Pancreas (tissue), 10 donors: ENCODE measurements around the gene GUCY1A2. TPM values are rescaled to one million over a fixed set of nuclear protein-coding genes. Genes with fewer than 3 reads are reported as not detected.
A peak's percentile ranks its signal among the peaks of the same experiment; 100 is the strongest.

Experiments used
- ATAC-seq, 4 donors: fragments of 200-7000 bp; cut with Tn5 transposase; one replicate each; pipeline versions ENCODE4 v1.8.0 to v1.9.1; 2020; ENCODE audit warnings: mild to moderate bottlenecking in 4 of 4, moderate library complexity in 4 of 4
- DNase-seq, 6 donors: peaks; one replicate each; pipeline ENCODE4 v3.0.0-alpha.2; 2020
- FAIRE-seq: peaks from 2 replicates; lab custom pipeline; 2012; peaks lifted over from hg19 to GRCh38; lab: Jason Lieb, UNC
- H3K27ac ChIP-seq, 4 donors: fragments of 200-600 bp; sonication (generic); 1 replicate in 3 of 4; 2 replicates in 1 of 4; pipeline versions ENCODE4 v1.5.0 to v1.8.0; 2020
- H3K27me3 ChIP-seq, 4 donors: fragments of 200-600 bp; one replicate each; pipeline ENCODE4 v1.8.0; 2021
- H3K36me3 ChIP-seq, 3 donors: fragments of 200-600 bp; sonication (generic) in 1 of 3; one replicate each; pipeline versions ENCODE4 v1.5.0 to v1.8.0; 2020 to 2021
- H3K4me1 ChIP-seq, 3 donors: fragments of 200-600 bp; one replicate each; pipeline ENCODE4 v1.8.0; 2021
- H3K4me3 ChIP-seq, 4 donors: fragments of 200-600 bp; sonication (generic) in 2 of 4; one replicate each; pipeline versions ENCODE4 v1.5.0 to v1.8.0; 2020 to 2021
- H3K9me3 ChIP-seq, 4 donors: fragments of 200-600 bp; one replicate each; pipeline ENCODE4 v1.8.0; 2021
- WGBS, 2 donors: extraction: QIAGEN DNeasy Blood & Tissue Kit; methylation state at CpG; one replicate each; pipeline ENCODE4 v1.1.7; 2013; 5-methylcytosine and 5-hydroxymethylcytosine counted together
- intact Hi-C, 3 donors: fragments of 100-400 bp; cut with DNase I; formaldehyde crosslinking; loops; one replicate each; pipeline versions ENCODE4 v1.11.1 to v1.14.2; 2022
- polyA plus RNA-seq, 2 donors: library from polyadenylated mRNA; stranded (reverse); fragments of 200-250 nt; gene quantifications; one replicate each; pipeline ENCODE4 v1.2.3, GENCODE V29; 2013
- total RNA-seq, 6 donors: library from RNA; stranded (reverse); fragmentation: NEBNext Ultra II Directional in 4 of 6; extraction: Animal tissue kit (Norgen Biotek cat#: 25700) in 4 of 6; gene quantifications; one replicate each; pipeline versions ENCODE4 v1.2.1 to v1.2.4, GENCODE V29; 2021 to 2023
- TF ChIP-seq, protein P1 (sequence below), 4 donors: fragments of 200-600 bp; sonication (generic) in 3 of 4; IDR thresholded peaks; one replicate each; pipeline versions ENCODE4 v1.5.0 to v1.8.0; 2021; ENCODE audit warnings: antibody characterized with exemption in 4 of 4
- donor health status: healthy with polysubstance abuse.
- donor health status: DM: no; HTN: no; CAD: no; lungs with moderate emphysema.
- donor health status: DM: no; HTN: no; CAD: no.
- donor health status: control.
- donor health status: control.
- donor health status: Bipolar disorder and iron deficiency.
- donor health status: DM: yes; HTN: yes; CAD: no.
- donor health status: DM: no; HTN: no; CAD: no.
- donor health status: DM: no; HTN: no; CAD: no.
- donor health status: DM: yes; HTN: yes; CAD: no.

The GUCY1A2 gene
- total and polyA plus RNA-seq, 8 donors, result 1.1 to 14.5 (median 7.9) TPM

DNA sequence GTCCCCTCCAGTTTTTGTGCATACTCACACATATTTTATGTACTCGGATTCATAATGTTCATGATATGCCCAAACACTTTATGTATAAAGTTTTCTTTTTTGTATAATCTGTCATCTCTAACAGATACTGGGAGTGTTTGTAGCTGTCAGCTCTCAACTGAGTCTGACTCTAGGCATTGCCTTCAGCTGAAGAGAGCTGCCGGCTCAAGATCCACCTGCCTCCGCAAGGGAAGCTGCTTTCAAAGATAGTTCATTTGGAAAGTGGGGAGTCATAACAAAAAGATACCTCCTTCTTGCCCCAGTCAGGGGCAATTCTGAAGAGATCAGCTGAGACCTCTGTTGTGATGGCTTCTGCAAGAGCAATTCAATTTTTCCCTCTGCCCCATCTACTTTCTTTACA is 58.9 kb downstream of the GUCY1A2 start:
- ATAC-seq (no peak), FAIRE-seq (no peak), DNase-seq (no peak)
- WGBS, 2 donors, result 79 to 90% methylated on average over 3 of the region's 3 CpGs
- Histone ChIP-seq H3K27ac (no peak overlapping the region), H3K4me3 (no peak overlapping the region), H3K4me1 (no peaks in the 10 kb centered on the region), H3K36me3 (no peaks in the 10 kb centered on the region), H3K9me3 (no peaks in the 10 kb centered on the region), H3K27me3 (no peaks in the 10 kb centered on the region)
- intact Hi-C loops, result no loop called here
- TF ChIP-seq, protein P1, sequence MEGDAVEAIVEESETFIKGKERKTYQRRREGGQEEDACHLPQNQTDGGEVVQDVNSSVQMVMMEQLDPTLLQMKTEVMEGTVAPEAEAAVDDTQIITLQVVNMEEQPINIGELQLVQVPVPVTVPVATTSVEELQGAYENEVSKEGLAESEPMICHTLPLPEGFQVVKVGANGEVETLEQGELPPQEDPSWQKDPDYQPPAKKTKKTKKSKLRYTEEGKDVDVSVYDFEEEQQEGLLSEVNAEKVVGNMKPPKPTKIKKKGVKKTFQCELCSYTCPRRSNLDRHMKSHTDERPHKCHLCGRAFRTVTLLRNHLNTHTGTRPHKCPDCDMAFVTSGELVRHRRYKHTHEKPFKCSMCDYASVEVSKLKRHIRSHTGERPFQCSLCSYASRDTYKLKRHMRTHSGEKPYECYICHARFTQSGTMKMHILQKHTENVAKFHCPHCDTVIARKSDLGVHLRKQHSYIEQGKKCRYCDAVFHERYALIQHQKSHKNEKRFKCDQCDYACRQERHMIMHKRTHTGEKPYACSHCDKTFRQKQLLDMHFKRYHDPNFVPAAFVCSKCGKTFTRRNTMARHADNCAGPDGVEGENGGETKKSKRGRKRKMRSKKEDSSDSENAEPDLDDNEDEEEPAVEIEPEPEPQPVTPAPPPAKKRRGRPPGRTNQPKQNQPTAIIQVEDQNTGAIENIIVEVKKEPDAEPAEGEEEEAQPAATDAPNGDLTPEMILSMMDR (IDR thresholded peaks at IDR 0.05), result no peak

DNA sequence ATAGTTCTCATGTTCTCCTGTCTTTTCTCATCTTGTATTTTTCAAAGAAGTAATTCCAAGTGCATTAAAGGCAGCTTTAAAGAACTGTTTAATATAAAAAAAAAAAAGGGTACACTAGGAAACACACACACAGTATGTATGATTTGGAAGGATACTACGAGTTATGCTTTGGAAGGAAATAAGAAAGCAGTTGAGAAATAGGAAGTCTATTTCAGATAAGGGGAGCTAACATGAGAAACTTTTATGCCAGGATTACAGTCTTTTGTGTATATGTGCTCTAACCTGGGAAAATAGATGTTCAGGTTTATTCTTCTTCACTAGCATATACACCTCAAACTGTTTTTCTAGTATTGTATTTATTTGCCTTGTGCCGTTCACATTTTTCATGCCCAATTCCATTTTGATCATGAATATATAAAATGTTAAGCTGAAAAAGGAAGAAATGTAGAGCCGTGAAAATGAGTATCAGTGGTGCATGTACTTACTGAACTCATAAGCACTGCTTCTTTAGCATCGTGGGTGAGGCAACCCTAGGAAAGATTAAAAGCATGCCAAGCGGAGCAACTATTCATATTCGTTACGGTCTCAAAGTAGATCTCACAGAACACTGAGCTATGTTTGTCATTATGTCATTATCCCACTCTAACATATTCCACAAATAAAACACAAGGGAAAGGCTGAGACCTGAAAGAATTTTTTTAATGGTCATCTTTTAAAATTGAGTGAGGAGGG is 59.6 kb downstream of the GUCY1A2 start:
- FAIRE-seq, result no peak
- 55 to 61% methylated on average over 7 of the region's 7 CpGs for WGBS, 2 donors

DNA sequence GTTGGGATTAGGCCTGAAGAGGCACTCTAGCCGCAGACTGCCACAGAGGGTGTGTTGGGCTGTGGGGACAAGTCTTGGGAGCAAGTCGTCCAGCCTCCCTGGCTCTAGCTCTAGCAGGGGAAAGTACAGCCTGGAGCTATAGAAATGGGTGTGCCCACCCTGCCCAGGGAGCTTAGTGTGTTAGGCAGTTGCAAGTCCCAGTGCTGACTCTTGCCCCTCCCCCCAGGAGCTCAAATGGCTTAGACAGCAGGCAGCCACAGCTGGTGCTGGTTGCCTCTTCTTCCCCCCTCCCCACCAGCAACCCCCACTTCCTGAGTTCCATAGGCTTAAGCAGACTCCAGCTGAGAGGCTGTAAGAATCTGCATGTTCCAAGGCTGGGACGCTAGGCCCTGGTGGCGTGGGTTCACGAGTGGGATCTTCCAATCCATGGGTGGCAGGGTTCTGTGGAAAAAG is 61.2 kb downstream of the GUCY1A2 start:
- no peak for ATAC-seq
- Histone ChIP-seq H3K4me1 (no peaks in the 10 kb centered on the region), H3K4me3 (no peak overlapping the region), H3K27me3 (no peaks in the 10 kb centered on the region), H3K9me3 (no peaks in the 10 kb centered on the region), H3K36me3 (no peaks in the 10 kb centered on the region), H3K27ac (no peak overlapping the region)
- intact Hi-C loops, result no loop called here
- WGBS, 2 donors, result 79 to 86% methylated on average over 5 of the region's 5 CpGs
- peak in 1 of 6 donors; percentile 36 for DNase-seq
- FAIRE-seq, result no peak
- TF ChIP-seq, protein P1 (IDR thresholded peaks at IDR 0.05), result no peak

More for the DNA sequence above, 59.6 kb downstream of the GUCY1A2 start:
- intact Hi-C loops, result no loop called here
- Histone ChIP-seq H3K27me3 (no peaks in the 10 kb centered on the region), H3K36me3 (no peaks in the 10 kb centered on the region), H3K4me3 (no peak overlapping the region), H3K9me3 (no peaks in the 10 kb centered on the region), H3K4me1 (no peaks in the 10 kb centered on the region), H3K27ac (no peak overlapping the region)
- no peak for ATAC-seq
- DNase-seq, result no peak
- TF ChIP-seq, protein P1 (IDR thresholded peaks at IDR 0.05), result no peak

DNA sequence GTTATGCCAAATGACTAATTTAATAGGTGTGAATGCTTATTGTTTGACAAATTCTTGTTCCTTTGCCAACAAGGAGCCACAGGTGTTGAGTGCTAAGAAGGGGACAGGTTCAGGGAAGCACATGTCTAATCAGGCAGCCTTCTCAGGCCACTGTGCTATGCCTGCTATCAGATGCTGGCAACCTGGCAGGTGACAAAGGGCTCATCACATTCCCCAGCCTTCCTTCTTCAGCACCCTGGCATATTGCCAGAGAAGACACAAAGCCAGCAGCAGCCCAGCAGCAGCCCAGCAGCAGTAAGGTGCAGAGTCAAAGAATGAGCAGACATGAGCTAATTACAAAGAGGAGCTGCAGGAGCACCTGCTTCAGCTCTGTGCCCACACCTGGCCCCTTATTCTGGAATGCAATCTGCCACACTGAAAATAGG is 68.2 kb downstream of the GUCY1A2 start:
- TF ChIP-seq, protein P1 (IDR thresholded peaks at IDR 0.05), result no peak
- Histone ChIP-seq H3K27ac (no peak overlapping the region), H3K27me3 (no peaks in the 10 kb centered on the region), H3K4me1 (no peaks in the 10 kb centered on the region), H3K4me3 (no peak overlapping the region), H3K9me3 (no peaks in the 10 kb centered on the region), H3K36me3 (no peaks in the 10 kb centered on the region)
- ATAC-seq, result peak in 2 of 4 donors; percentile 28 to 29
- FAIRE-seq, result no peak
- intact Hi-C loops, result no loop called here
- peak in 1 of 6 donors; percentile 24 for DNase-seq

DNA sequence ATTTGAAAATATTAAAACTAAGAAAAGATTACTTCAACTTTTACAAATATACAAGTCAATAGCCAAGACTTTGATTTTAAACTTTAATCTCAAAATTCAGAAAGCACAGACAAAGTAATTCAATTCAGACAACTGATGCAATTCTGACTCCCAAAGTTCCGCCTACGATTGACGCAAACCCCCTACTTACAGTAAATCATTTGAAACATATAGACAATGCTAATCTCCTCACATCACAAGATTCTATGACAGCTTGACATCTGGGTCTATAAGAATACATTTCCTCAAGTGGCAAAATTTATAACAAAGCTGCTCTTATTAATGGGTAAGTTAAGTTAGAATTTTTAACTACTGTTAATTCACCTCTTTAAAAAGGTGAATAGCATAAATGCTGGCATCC is 75.2 kb downstream of the GUCY1A2 start:
- TF ChIP-seq, protein P1 (IDR thresholded peaks at IDR 0.05), result no peak
- intact Hi-C loops, result no loop called here
- DNase-seq, result no peak
- FAIRE-seq, result no peak
- Histone ChIP-seq H3K9me3 (no peaks in the 10 kb centered on the region), H3K36me3 (no peaks in the 10 kb centered on the region), H3K4me3 (no peak overlapping the region), H3K4me1 (no peaks in the 10 kb centered on the region), H3K27me3 (no peaks in the 10 kb centered on the region), H3K27ac (no peak overlapping the region)
- no peak for ATAC-seq
- WGBS, 2 donors, result 91 to 96% methylated on average over 3 of the region's 3 CpGs
